Urinary bladder (tissue), 4 donors: Measurements from ENCODE around the gene HDHD5. TPM values are rescaled to one million over a fixed set of nuclear protein-coding genes. Genes with fewer than 3 reads are reported as not detected.

ENCODE experiments used
- DNase-seq: peaks from one replicate; pipeline ENCODE4 v3.0.0-alpha.2; 2015; ENCODE audit errors: extremely low spot score
- H3K27ac ChIP-seq: one replicate; pipeline ENCODE4 v1.5.1; 2013; ENCODE audit warnings: low read depth, mild to moderate bottlenecking, moderate library complexity
- H3K36me3 ChIP-seq: one replicate; pipeline ENCODE4 v1.6.1; 2013; ENCODE audit warnings: mild to moderate bottlenecking, moderate library complexity; ENCODE audit not compliant: insufficient read depth
- H3K4me1 ChIP-seq: one replicate; pipeline ENCODE4 v1.6.1; 2013; ENCODE audit warnings: mild to moderate bottlenecking, moderate library complexity; ENCODE audit not compliant: insufficient read depth
- H3K4me3 ChIP-seq: one replicate; pipeline ENCODE4 v1.5.1; 2013; ENCODE audit warnings: low read depth, low read length
- WGBS: extraction: QIAGEN DNeasy Blood & Tissue Kit; methylation state at CpG from one replicate; pipeline ENCODE4 v1.1.7; 2013; 5-methylcytosine and 5-hydroxymethylcytosine counted together
- polyA plus RNA-seq: library from polyadenylated mRNA; stranded (reverse); fragments of 200-250 nt; gene quantifications from one replicate; pipeline ENCODE4 v1.2.3, GENCODE V29; 2013
- total RNA-seq: library from RNA; depleted of rRNA; stranded (reverse); fragments of >200 nt; gene quantifications from one replicate; pipeline ENCODE4 v1.2.3, GENCODE V29; 2014
- donor health status: healthy with polysubstance abuse.
- donor health status: healthy.

HDHD5 gene
- total and polyA plus RNA-seq, 2 donors: 13.2 to 35.7 TPM

DNA sequence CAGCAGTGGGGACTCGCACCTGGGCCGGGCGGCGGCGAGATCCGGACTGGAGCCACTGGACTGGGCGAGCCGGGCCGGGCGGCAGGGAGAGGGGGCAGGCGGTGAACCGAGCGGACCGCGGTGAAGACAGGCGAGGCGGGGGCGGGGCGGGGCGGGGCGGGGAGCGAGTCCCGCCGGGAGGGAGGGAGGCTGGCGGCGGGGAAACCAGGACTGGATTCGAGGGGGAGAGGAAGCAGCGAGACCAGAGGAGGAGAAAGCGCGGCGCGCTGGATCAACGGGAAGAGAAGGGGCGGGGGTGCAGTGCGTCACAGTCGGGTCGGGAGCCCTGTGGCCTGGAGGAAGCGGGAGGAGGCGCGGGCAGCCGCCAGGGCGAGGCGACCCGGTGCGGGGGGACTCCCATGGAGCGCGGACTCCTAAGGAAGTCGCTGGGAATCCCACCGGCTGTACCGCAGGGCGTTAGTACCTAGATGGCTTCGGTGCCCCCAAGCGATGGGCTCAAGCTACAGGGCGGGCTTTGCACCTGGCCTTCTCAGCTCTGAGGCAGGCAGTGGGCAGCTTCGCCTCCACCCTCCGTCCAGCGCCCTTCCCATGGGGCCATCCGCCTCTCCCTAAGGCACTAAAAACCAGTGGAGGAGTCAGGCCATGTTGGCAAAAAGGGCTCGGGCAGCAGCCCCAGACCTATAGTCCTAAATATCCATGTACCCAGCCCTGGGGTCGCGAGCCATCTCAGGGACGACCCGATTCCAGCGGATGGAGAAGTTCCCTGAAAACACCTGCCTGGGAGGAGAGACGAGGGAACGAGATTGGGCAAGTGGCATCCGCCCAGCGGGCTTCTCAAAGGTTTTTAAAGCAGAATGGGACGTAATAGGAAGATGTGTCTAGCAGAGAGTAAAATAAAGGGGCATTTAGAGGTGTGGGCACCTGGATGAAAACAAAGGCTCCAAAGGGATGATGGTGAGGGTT lies 37.6 kb downstream of the HDHD5 start, which contains the start of gene TMEM121B:
TMEM121B (minus strand) TSS at position 128 of the 963 bp plus-strand sequence. CDS start 233 bp downstream, outside the sequence.
- 7% methylated on average over 69 of the region's 69 CpGs for WGBS
- H3K27ac ChIP-seq: no peak within 1 kb of the TSS
- H3K4me1 ChIP-seq: peaks cover 2% of the 10 kb centered on the region
- peak; percentile 32 for DNase-seq
- no peaks in the 10 kb centered on the region for H3K36me3 ChIP-seq
- peak within 1 kb of the TSS; percentile 53 for H3K4me3 ChIP-seq

DNA sequence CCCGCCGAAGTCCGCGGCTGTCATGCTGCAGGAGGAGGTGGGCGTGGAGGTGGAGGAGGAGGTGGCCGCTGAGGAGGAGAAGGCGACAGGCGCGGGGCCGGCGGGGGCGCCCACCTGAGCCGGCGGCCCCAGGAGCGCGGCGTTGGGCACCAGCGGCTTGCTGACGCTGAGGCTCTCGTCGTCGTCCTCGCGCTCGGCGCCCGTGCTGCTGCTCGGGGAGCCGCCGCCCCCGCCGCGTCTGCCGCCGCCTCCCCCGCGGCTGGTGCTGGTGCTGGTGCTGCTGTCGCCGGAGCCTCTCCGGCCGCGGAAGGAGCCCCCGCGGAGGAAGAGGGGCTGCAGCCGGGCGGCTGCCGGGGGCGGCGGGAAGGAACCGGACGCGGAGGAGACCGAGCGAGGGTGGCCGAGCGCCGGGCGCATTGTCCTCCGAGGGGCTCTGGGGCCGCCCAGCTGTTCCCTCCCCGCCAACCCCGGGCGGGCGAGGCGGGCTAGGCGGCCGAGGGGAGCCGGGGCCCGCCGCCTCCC lies 38.3 kb downstream of the HDHD5 start:
- Histone ChIP-seq H3K27ac (no peak overlapping the region), H3K36me3 (no peaks in the 10 kb centered on the region), H3K4me3 (peak overlapping the region; percentile 53), H3K4me1 (peaks cover 2% of the 10 kb centered on the region)
- DNase-seq: no peak
- WGBS: under 1% methylated on average over 68 of the region's 70 CpGs

DNA sequence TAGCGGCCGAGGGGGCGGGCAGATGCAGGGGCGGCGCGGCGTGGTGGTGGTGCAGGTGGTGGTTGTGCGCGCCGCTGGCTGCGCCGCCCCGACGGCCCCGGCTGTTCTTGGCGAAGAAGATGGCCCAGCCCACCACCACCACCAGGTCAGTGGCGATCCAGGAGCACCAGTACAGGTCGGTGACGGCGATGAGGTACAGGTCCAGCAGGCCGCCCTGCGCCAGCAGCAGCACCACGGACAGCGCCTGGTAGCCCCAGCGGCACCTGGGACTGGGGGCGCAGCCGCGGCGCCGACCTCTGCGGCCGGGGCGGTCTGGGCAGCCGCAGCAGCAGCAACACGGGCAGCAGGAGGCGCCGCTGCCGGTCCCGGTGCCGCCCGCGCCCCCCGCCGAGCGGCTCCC lies 38.8 kb downstream of the HDHD5 start:
- WGBS: under 1% methylated on average over 45 of the region's 45 CpGs
- DNase-seq: no peak

DNA sequence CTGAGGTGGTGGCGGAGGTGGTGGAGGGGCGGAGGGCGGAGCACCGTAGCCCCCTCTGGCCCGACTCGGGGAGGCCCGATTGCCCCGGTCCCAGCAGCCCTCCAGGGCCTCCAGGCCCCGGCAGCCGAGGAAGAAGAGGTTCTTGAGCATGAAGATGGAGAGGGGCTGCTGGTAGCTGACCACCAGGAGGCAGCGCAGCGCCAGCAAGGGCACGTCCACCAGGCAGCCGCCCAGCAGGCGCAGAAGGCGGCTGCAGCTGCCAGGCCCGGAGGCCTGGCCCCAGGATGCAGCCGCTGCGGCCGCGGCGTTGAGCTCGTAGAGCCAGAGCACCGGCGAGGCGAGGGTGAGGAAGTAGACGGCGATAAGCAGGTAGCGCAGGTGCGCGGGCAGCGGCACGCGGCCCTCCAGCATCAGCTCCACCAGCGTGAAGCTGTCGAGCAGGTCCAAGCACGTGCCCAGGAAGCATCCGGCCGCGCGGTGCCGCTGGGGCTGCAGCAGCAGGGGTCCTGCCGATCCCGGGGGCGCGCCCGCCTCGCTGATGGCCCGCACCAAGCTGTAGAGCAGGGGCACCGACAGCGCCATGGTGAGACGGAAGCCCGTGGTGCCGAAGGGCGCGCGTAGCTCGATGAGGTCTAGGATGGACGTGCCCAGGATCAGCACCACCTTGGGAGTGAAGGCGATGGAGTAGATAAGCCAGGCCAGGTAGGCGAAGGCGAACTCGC lies 39.4 kb downstream of the HDHD5 start:
- 26% methylated on average over 63 of the region's 63 CpGs for WGBS
- peaks cover 2% of the 10 kb centered on the region for H3K4me1 ChIP-seq
- no peaks in the 10 kb centered on the region for H3K36me3 ChIP-seq
- DNase-seq: no peak
- no peak overlapping the region for H3K27ac ChIP-seq
- no peak overlapping the region for H3K4me3 ChIP-seq

More for the DNA sequence above, 38.8 kb downstream of the HDHD5 start:
- peaks cover 2% of the 10 kb centered on the region for H3K4me1 ChIP-seq
- H3K36me3 ChIP-seq: no peaks in the 10 kb centered on the region
- H3K27ac ChIP-seq: no peak overlapping the region
- peak overlapping the region; percentile 53 for H3K4me3 ChIP-seq

DNA sequence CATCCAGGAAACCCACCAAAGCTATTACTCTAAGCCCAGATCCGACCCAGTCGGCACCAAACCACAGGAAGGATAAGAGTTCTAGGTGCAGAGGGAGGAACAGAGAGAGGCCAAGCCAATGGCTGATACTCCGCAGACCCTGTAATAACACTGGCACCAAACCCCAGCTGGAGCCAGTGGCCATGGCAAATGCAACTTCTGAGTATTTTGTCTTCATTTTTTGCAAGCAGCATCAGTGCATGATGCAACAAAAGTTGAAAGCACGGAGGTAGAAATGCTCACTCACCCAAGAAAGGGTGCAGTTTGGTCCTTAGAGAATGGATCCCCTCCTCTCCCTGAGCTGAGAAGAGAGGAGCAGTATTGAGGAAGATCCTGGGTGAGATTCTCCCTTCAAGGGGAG lies 40.7 kb downstream of the HDHD5 start:
- peaks cover 2% of the 10 kb centered on the region for H3K4me1 ChIP-seq
- no peak for DNase-seq
- H3K4me3 ChIP-seq: no peak overlapping the region
- WGBS: 83% methylated on average over 4 of the region's 4 CpGs
- H3K27ac ChIP-seq: no peak overlapping the region
- H3K36me3 ChIP-seq: no peaks in the 10 kb centered on the region

DNA sequence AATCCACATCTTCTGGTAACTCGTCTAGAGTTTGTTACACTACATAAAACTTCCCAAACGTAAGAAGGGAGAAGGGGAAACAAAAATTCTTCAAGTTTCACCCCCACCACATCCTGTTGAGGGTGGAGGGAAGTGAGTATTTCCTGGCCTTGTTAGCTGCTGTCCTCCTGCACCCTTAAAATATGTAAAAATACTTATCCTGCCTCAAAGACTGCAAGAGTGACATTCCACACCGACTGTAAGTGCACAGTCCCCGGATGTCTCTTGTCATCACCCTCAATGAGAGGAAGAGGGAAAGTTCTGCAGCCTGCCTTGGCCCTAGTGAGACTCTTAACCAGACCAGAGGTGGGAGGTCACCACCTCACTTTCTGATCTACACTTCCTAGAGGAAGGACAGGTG lies 41.2 kb downstream of the HDHD5 start:
- Histone ChIP-seq H3K27ac (no peak overlapping the region), H3K4me3 (no peak overlapping the region), H3K4me1 (peaks cover 2% of the 10 kb centered on the region), H3K36me3 (no peaks in the 10 kb centered on the region)
- WGBS: 41% methylated on average over 4 of the region's 4 CpGs
- no peak for DNase-seq

DNA sequence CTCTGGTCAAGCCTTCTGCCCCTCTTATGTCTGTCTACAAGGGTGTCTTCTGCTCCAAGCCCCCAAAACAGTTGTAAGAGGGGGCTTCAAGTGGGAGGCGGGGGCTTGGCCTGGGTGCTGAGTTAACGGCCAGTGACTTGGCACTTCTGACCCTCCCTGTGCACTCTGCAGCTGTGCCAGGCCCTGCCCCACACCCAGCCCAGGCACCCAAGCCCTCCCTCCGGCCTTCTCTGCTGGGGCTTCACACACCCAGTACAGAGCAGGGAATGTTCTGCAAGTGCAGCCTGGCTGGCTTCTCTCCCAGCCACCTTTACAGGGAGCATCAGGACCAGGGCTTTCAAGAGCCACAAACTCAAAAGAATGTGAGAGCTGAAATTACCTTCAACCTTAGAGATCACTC lies 41.7 kb downstream of the HDHD5 start:
- Histone ChIP-seq H3K4me1 (peaks cover 2% of the 10 kb centered on the region), H3K36me3 (no peaks in the 10 kb centered on the region), H3K4me3 (no peak overlapping the region), H3K27ac (no peak overlapping the region)
- 63% methylated on average over 3 of the region's 3 CpGs for WGBS
- DNase-seq: no peak

DNA sequence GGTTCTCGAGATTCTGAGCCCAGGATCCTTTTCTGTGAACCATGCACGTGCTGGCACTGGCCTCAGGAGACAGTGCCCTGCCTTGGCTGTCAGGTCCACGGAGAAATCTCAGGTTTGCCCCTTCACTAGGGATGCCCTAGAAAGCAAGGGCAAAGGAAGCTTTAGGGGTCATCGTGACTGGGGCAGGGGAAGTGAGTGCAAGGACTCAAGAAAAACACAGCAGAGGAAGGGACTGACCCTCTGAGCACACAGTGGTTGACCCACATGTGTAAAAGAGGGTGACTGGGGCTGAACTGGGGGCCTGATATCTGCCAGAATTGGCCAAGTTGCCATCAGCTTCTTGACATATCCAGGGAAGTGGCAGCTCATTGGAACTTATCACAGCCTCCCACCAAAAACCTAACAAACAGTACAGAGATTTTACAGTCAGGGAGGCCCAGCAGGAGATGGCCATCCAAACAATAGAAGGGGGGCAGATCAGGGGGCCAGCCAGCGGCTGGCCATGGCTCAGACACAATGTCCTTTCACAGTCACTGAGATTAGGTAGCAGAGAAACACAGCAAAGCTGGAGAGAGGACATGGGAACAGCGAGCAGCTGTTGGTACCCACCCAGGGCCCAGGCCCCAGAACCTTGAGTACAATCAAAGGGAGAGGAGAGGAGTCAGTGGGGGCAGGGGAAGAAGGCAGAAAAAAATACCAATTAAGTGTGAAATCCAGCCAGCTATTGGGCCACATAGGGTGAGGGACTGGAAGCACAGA lies 42.3 kb downstream of the HDHD5 start:
- WGBS: 44% methylated on average over 6 of the region's 6 CpGs
- H3K4me1 ChIP-seq: peaks cover 2% of the 10 kb centered on the region
- H3K4me3 ChIP-seq: no peak overlapping the region
- H3K36me3 ChIP-seq: no peaks in the 10 kb centered on the region
- DNase-seq: no peak
- no peak overlapping the region for H3K27ac ChIP-seq

DNA sequence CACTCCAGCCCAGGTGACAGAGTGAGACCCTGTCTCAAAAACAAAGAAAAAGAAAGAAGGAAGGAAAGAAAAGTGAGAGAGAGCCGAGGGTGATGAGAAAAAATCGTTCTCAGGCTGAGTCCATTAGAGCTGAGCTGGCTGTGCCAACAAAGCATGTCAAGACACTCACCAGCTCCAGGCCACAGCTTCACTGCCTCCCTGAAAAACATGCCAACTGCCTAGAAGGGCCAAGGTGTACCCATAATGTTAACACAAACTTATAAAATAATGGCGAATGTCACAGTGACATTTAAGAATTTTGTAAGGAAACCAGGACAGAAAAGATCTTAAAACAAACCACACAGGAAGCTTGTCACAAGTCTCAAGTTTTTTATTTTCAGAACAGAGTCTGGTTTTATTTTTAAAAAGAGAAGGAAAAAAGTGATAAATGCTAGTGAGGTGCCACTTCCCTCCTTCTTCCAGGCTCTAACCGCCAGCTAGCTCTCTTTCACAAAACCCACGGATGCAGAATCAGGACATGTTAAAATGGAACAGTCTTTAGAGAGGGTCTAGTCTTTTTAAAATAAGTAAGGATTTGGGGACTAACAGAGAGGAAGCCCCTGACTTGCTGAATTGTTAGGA lies 43.0 kb downstream of the HDHD5 start:
- WGBS: 64% methylated on average over 5 of the region's 5 CpGs
- no peak for DNase-seq
- H3K4me3 ChIP-seq: no peak overlapping the region
- H3K4me1 ChIP-seq: peaks cover 2% of the 10 kb centered on the region
- H3K27ac ChIP-seq: no peak overlapping the region
- no peaks in the 10 kb centered on the region for H3K36me3 ChIP-seq

DNA sequence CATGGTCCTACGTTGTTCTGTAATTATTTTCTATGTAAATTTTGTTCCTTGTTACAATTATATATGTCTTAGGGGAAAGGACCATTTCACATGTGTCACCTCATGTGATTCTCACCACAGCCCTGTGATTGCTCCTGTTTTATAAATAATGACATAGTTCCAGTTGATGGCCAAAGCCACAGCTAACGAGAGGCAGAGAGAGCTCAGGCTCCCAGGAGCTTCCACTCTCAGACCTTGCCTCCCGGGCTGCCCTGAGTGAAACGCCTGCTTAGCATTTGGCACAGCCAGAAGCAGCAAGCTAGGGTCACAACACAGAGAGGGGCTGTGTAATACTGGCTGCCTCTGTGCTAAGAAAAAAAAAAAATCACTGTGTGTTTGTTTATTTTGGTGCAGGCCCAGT lies 43.8 kb downstream of the HDHD5 start:
- 50% methylated on average over 4 of the region's 4 CpGs for WGBS
- H3K36me3 ChIP-seq: no peaks in the 10 kb centered on the region
- H3K27ac ChIP-seq: no peak overlapping the region
- DNase-seq: no peak
- no peak overlapping the region for H3K4me3 ChIP-seq
- no peaks in the 10 kb centered on the region for H3K4me1 ChIP-seq

DNA sequence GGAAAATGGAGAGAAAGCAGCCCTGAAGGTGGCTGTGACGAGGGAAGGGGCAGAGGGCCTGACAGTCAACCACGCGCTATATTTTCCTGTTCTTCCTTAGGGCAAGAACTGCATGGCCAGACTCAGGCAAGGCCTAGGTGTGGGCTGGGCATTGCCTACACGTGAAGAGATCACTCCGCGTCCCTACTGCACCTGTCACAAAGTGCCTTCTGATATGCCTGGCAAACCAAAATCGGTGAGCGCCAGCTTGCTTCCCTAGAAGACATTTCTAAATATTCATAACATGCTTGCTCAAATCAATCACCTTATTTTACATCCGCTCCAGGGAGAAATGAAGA lies 44.2 kb downstream of the HDHD5 start:
- DNase-seq: no peak
- no peak overlapping the region for H3K27ac ChIP-seq
- no peaks in the 10 kb centered on the region for H3K4me1 ChIP-seq
- H3K4me3 ChIP-seq: no peak overlapping the region
- 85% methylated on average over 9 of the region's 9 CpGs for WGBS
- H3K36me3 ChIP-seq: no peaks in the 10 kb centered on the region

DNA sequence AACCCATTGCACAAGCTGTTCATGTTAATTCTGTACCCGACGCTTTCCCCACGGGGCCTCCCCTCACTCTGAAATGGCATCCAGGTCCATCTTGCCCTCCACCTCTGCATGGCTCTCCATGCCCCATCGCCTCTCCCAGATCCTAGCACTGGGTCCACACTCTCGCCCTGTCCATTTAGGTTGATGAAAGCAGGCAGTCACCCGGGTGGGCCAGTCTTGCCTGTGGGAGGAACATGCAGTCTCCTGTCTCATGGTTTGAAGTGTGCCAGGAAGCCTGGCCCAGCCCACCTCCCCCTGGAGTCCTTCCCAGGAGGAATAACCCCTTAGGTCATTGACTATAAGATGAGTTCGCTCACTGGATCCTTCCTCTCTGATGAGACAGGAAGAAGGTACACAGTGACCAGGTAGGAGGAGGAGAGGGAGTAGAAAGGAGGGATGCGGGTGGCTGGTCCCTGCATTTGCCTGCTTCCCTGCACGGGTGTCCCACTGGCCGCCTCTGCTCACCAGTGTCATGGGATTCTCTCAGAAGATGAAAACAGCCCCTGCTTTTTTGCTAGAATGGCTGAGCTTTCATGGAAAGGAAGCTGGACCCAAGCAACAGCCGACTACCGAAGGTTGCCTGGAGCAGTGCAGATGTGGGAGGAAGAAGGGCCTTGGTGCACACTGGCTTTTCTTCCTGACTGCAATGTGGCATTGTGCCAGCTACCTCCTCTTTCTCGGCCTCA lies 44.7 kb downstream of the HDHD5 start:
- Histone ChIP-seq H3K27ac (no peak overlapping the region), H3K4me3 (no peak overlapping the region)
- WGBS: 69% methylated on average over 13 of the region's 13 CpGs

More for the DNA sequence above, 44.7 kb downstream of the HDHD5 start:
- no peak for DNase-seq
- Histone ChIP-seq H3K36me3 (peaks cover 3% of the 10 kb centered on the region), H3K4me1 (no peaks in the 10 kb centered on the region)
